ENCODE data around the gene PDE11A.
A peak's percentile ranks its signal among the peaks of the same experiment; 100 is the strongest.
"Not testable (repeated sequence)": the region's sequence is repeated elsewhere in the genome, so short reads cannot be mapped to it uniquely, and the experiment has no call there.

The PDE11A gene

DNA sequence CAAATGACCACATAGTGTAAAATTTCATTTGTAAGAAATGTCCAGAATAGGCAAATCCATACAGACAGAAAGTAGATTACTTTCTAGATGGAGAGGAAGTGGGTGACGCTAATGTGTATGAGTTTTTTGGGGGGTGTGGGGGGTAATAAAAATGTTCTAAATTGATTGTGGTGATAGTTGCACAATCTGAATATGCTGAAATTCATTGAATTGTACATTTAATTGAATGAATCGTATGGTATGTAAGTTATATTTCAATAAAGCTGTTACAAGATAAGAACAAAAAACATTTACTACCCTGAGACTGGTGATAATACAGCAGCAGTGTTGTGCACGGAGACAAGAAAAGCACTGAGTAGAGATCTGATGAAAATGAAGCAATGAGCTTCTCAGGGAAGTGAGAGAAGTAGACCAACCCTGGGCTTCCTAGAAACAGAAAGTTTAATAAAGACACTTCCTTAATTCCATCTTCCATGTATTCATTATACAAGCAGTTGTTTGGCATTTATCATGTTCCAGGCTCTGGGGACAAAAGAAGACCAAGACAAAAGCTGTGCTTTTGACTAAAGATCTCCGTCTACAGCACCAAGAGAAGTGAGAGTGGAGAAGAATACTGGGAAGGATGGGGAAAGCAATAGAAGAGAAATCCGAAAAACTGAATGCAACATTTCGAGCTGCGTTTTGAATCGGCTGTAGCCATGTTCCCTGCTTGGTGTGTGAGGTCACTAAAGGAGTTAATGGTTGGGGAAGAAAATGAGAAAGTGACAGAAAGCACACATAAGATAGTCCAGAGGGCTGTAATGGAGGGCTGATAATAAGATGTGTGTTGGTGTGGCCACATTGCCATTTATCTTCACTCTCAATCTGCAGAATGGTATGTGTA is 1.8 kb upstream of the PDE11A start:
- no peak for DNase-seq (ENCODE audit: low spot score)

- DNase-seq (ENCODE audit: low spot score), result no peak
Observed at GRCh38 chr2:178072000-178072382, 586 bp downstream of the PDE11A start.

DNA sequence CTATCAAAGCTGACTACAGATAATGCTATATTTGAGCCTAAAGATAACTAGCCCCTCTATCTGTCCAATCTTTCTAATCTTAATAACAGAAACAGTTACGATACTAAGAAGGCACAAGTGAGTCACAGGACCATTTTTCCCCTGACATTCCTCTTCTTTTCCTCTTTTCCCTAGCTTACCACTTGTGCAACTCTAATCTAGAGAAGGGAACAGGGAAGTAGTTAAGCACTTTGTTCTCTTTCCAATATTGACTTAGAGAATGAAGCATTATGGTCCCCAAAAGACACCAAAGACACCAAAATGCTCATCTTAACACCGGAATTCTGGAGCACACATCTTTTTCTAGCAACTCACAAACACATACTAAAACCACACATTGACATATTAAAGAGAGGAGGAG is 1.8 kb downstream of the PDE11A start:
- DNase-seq (ENCODE audit: low spot score), result no peak

GRCh38 chr2:178069551-178069950 is 3.0 kb downstream of the PDE11A start:
- no peak for DNase-seq (ENCODE audit: low spot score)

DNA sequence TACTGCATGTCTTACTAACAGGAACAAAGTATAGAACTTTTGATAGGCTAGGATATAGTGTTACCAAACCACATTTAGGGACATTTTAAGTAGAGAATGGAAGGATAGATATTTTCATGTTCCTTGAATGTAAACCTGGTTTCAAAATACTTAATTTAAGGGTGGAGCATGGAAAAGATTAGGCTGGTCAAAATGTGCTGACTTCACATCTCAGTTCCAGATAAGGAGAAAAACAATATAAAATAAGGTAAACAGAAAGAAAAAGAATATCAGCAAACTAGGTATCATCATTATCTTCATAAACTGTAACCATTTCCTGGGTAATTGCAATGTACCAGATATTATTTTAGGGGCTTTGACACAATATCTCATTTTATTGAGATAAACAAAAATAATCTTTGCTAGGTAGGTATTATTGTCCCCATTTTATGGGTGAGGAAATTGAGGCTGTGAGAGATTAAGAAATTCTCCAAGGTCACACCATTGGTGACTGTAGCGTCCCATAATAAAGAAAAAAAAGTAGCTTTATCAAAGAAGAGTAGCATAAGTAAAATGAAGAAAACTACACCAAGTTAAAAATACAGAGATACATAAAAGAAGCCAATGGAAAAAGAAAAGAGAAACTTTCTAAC is 3.6 kb downstream of the PDE11A start:
- no peak for DNase-seq (ENCODE audit: low spot score)

GRCh38 chr2:178066890-178067669 is 5.5 kb downstream of the PDE11A start:
- DNase-seq (ENCODE audit: low spot score), result peak; percentile 38

GRCh38 chr2:178066324-178066723 is 6.3 kb downstream of the PDE11A start:
- DNase-seq (ENCODE audit: low spot score), result no peak

DNA sequence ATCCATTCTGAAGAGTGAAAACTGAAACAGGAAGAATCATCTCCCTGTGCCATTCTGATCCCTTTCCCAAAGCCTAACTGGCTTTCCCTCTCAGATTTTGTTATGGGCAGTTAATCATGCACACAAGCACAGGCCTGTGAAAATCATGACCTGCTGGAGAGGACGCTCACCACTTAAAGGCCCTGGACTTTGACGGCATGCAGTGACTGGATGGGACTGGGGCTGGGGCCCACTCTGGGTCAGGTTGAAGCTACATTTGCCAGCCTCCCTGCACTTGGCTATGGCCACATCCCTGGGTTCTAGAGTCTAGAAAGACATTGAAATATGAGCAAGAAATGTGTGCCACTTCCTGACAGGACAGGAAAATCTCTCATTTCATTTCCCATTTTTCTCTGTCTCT is 12.9 kb downstream of the PDE11A start:
- DNase-seq (ENCODE audit: low spot score), result no peak

- DNase-seq (ENCODE audit: low spot score), result no peak
Observed at GRCh38 chr2:178059111-178059510, 13.5 kb downstream of the PDE11A start.

- no peak for DNase-seq (ENCODE audit: low spot score)
Observed at GRCh38 chr2:178057179-178057680, 15.3 kb downstream of the PDE11A start.

- no peak for DNase-seq (ENCODE audit: low spot score)
Observed at GRCh38 chr2:178056345-178056744, 16.2 kb downstream of the PDE11A start.

- DNase-seq (ENCODE audit: low spot score), result not testable (repeated sequence)
Observed at GRCh38 chr2:178051257-178051656, 21.3 kb downstream of the PDE11A start.

DNA sequence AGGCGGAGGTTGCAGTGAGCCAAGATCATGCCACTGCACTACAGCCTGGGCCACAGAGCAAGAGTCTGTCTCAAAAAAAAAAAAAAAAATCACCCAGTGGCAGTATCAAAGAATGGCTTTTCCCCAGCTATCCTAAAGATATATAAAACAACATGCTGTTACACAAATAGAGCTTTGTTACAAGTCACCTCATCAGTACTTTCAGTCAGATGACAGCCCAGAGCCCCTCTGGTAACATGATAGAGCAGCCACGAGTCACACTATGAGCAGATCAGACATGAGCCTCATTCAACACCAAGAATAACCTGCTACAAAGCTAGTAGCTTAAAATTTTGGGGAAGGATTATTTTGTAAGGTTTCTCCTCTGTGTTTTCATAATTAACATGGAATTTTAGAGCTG is 25.2 kb downstream of the PDE11A start:
- no peak for DNase-seq (ENCODE audit: low spot score)

- no peak for DNase-seq (ENCODE audit: low spot score)
Observed at GRCh38 chr2:178044836-178045235, 27.7 kb downstream of the PDE11A start.

- DNase-seq (ENCODE audit: low spot score), result no peak
Observed at GRCh38 chr2:178043266-178043665, 29.3 kb downstream of the PDE11A start.

DNA sequence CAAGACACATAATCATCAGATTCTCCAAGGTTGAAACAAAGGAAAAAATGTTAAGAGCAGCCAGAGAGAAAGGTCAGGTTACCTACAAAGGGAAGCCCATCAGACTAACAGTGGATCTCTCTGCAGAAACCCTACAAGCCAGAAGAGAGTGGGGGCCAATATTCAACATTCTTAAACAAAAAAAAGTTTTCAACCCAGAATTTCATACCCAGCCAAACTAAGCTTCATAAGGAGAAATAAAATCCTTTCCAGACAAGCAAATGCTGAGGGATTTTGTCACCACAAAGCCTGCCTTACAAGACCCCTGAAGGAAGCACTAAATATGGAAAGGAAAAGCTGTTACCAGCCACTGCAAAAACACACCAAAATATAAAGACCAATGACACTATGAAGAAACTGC is 39.0 kb downstream of the PDE11A start:
- DNase-seq (ENCODE audit: low spot score), result not testable (repeated sequence)

- DNase-seq (ENCODE audit: low spot score), result no peak
Observed at GRCh38 chr2:178029342-178029741, 43.2 kb downstream of the PDE11A start.

GRCh38 chr2:178025551-178026185 is 46.9 kb downstream of the PDE11A start:
- DNase-seq (ENCODE audit: low spot score), result no peak

GRCh38 chr2:178018141-178018540 is 54.4 kb downstream of the PDE11A start:
- no peak for DNase-seq (ENCODE audit: low spot score)

DNA sequence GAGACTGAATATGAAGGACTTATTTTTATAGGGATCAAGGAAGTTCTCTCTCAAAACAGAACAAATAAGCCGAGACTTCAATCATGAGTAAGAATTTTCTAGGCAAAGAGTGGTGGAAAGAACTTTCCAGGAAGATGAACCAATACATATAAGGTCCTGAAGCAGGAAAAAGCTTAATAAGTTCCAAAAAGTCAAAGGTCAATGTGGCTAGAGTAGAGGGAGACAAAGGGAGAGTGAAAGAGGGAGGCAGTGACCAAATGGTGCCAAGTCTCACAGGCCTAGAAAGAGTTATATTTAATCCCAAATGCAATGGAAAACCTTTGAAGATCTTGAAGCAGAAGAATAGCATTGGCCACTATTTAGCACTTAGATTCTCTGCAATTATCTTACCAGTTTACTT is 56.0 kb downstream of the PDE11A start:
- DNase-seq (ENCODE audit: low spot score), result no peak

- no peak for DNase-seq (ENCODE audit: low spot score)
Observed at GRCh38 chr2:178012639-178013038, 59.9 kb downstream of the PDE11A start.

DNA sequence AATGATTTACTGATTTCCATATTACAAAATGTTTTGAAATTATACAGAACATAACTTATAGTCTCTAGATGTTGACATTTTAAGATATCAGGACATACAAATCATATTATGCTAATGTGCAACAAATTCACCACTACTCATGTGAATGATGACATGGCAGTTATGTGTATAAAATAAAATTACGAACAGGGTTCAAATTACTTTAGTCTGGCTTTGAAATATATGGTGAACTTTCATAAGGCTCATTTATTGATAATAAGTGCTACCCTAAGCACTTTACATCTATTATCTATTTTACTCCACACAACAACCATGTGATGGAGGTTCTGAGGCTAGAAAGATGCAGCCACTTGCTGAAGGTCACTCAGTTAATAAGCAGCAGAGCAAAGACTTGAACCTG is 62.8 kb downstream of the PDE11A start:
- no peak for DNase-seq (ENCODE audit: low spot score)
